Activated CD8-positive, alpha-beta memory T cell treated with anti-CD3 and anti-CD28 coated beads for 4 hours (primary cell): ENCODE measurements around the gene GRIN2D.
"Not testable (repeated sequence)": the region's sequence is repeated elsewhere in the genome, so short reads cannot be mapped to it uniquely, and the experiment has no call there.

ENCODE experiments used
- DNase-seq, 2 donors: peaks; one replicate each; pipeline ENCODE4 v3.0.0-alpha.2; 2020; ENCODE audit warnings: low read depth in 2 of 2

GRIN2D gene

GRCh38 chr19:48371771-48372170, 21.7 kb upstream of the GRIN2D start:
- not testable (repeated sequence) for DNase-seq

GRCh38 chr19:48372904-48373303, 20.6 kb upstream of the GRIN2D start:
- DNase-seq = no peak

GRCh38 chr19:48373567-48373966, 19.9 kb upstream of the GRIN2D start:
- no peak for DNase-seq

GRCh38 chr19:48378194-48378570, 15.3 kb upstream of the GRIN2D start:
- no peak for DNase-seq

GRCh38 chr19:48379058-48379457, 14.4 kb upstream of the GRIN2D start:
- DNase-seq = no peak

- no peak for DNase-seq
Observed at GRCh38 chr19:48381178-48381950, 12.1 kb upstream of the GRIN2D start.

GRCh38 chr19:48382286-48382685, 11.2 kb upstream of the GRIN2D start:
- DNase-seq = no peak

GRCh38 chr19:48385461-48386087, 7.9 kb upstream of the GRIN2D start:
- DNase-seq = no peak

- no peak for DNase-seq
Observed at GRCh38 chr19:48386981-48387380, 6.5 kb upstream of the GRIN2D start.

- no peak for DNase-seq
Observed at GRCh38 chr19:48390188-48391099, 3.0 kb upstream of the GRIN2D start.

GRCh38 chr19:48391100-48392005, 2.1 kb upstream of the GRIN2D start, which contains the start of gene KDELR1:
KDELR1 (minus strand) TSS chr19:48391551; CDS start chr19:48391358, 193 bp downstream.
- peak; percentile 46 to 47 for DNase-seq

GRCh38 chr19:48392006-48392344, 1.5 kb upstream of the GRIN2D start:
- not testable (repeated sequence) for DNase-seq

- DNase-seq = no peak
Observed at GRCh38 chr19:48392860-48393558, 459 bp upstream of the GRIN2D start.

GRCh38 chr19:48394331-48395169, 1.1 kb downstream of the GRIN2D start:
- DNase-seq = no peak

GRCh38 chr19:48395170-48395455, 1.6 kb downstream of the GRIN2D start:
- no peak for DNase-seq

- DNase-seq = no peak
Observed at GRCh38 chr19:48395499-48395898, 2.0 kb downstream of the GRIN2D start.

GRCh38 chr19:48396016-48396823, 2.8 kb downstream of the GRIN2D start:
- DNase-seq = no peak

GRCh38 chr19:48396824-48397176, 3.3 kb downstream of the GRIN2D start:
- DNase-seq = no peak
